Measurements from ENCODE around the gene IRAK2.
"Not testable (repeated sequence)": the region's sequence is repeated elsewhere in the genome, so short reads cannot be mapped to it uniquely, and the experiment has no call there.

The IRAK2 gene

DNA sequence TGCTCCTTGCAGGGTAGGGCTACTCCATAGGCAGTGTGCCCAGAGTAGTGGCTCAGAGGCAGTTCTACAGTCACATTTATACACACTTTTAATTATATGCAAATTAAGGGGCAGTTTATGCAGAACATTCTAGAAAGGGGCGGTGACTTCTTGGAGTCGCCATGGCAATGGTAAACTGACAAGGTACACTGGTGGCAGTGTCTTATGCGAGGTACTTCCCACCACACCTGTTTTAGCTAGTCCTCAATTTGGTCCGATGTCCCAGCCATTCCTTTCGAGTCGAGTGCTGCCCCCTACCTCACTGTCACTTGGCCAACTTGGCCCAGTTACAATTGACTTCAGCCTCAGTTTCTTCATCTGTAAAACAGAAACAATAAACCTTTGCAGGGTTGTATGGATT lies 3.8 kb upstream of the IRAK2 start:
- no peak for DNase-seq (ENCODE audit: low read depth)

DNA sequence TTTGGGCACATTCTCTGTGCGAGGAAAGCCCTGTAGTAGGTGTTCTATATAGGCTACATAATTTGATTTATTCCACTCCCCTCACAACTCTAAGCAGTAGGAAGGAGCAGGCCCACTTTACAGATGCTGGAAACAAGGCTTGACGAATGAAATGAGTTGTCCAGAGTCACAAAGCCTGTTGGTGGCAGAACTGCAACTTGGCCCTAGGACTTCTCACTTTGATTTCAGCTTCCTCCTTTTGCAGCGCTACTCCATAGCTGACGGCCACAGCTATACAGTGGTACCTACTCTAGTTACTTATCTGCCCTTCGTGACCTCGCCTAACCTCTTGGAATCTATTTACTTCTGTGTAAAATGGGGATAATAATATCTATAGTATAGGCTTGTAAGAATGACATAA lies 2.5 kb upstream of the IRAK2 start:
- DNase-seq (ENCODE audit: low read depth), result no peak

DNA sequence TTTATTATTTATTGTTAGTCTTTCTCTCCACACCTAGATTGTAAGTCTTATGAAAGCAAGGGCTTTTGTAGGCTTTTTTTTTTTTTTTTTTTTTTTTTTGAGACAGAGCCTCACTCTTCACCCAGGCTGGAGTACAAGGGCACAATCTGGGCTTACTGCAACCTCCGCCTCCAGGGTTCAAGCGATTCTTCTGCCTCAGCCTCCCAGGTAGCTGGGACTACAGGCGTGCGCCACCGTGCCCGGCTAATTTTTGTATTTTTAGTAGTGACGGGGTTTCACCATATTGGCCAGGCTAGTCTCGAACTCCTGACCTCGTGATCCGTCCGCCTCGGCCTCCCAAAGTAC lies 546 bp upstream of the IRAK2 start:
- DNase-seq (ENCODE audit: low read depth), result not testable (repeated sequence)

DNA sequence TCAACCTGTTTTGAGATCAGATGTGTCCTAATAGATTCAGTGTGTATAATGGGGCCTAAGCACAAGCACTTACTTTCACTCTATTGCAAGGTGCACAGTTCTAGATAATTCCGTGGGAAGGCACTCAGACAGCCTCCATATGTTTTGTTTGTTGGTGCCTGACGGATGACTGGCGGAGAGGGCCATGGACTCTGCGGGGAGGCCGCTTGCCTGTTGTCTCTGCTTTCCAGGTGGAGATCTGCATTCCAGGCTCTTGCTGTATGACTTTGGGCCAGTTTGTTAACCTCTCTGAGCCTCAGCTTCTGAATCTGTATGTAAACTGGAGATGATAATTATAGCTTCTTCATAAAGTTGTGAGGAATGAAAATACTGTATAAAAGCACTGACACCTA lies 1.5 kb downstream of the IRAK2 start:
- no peak for DNase-seq (ENCODE audit: low read depth)

DNA sequence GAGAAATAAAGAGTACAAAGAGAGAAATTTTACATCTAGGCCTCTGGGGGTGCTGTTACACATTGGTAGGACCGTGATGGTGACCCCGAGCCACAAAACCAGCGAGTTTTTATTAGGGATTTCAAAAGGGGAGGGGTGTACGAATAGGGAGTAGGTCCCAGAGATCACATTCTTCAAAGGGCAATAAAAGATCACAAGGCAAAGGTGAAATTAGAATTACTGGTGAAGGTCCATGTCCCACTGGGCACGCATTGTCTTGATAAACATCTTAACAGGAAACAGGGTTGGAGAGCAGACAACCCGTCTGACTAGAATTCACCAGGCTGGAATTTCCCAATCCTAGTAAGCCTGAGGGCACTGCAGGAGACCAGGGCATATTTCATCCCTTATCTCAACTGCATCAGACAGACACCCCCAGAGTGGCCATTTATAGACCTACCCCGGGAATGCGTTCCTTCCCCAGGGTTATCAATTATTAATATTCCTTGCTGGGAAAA lies 4.3 kb downstream of the IRAK2 start:
- DNase-seq (ENCODE audit: low read depth), result no peak

DNA sequence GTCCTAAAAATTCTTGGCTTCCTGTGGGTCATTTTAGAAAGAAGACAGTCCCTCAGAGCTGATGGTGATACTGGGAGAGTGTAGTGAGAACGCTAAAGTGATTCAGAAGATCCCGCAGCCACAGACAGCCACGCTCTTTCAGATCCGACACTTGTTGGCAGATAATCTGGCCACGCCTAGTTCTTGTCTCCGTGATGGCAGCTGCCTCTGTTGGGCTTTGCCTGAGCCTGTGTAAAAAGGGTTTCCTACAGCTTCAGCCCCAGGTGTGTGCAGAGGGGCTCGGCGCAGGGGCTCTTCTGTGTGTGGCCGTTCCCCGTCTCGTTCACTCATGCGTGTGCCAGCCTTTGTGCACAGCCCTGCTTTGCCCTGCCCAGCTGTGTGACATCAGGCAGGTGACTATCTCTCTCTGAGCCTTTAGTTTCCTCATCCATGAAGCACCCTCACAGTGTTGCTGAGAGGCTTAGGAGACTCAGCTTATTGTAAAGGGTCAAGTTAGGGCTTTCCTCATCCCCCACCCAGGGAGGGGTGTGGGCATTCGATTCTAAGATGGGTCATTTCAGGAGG lies 6.3 kb downstream of the IRAK2 start:
- DNase-seq (ENCODE audit: low read depth), result no peak

DNA sequence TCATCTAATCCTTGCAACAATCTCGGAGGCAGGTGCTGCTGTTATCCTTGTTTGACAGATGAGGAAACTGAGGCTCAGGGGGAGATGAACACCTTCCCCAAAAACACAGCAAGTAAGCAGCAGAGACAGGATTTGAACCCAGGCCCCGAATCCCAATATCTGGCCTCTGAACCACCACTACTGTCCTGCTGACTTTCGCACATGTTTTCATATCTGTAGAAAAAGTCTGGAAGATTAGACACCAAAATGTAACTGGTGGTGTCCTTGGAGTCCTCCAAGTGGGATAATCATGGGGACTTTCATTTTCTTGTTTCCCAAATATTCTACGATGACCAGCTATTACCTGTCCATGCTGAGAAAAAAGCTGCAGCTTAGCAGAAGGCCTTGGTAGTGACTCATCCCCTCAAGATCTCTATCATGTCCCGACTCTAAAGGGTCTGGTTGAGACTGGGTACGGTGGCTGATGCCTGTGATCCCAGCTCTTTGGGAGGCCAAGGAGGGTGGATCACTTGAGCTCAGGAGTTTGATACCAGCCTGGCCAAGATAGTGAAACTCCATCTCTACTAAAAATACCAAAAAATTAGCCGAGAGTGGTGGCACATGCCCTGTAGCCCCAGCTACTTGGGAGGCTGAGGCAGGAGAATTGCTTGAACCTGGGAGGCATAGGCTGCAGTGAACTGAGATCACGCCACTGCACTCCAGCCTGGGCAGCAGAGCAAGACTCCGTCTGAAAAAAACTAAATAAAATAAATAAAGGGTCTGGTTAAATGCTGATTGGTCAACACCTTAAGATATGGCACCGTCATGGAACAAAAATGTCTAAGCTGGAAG lies 8.6 kb downstream of the IRAK2 start:
- no peak for DNase-seq (ENCODE audit: low read depth)

DNA sequence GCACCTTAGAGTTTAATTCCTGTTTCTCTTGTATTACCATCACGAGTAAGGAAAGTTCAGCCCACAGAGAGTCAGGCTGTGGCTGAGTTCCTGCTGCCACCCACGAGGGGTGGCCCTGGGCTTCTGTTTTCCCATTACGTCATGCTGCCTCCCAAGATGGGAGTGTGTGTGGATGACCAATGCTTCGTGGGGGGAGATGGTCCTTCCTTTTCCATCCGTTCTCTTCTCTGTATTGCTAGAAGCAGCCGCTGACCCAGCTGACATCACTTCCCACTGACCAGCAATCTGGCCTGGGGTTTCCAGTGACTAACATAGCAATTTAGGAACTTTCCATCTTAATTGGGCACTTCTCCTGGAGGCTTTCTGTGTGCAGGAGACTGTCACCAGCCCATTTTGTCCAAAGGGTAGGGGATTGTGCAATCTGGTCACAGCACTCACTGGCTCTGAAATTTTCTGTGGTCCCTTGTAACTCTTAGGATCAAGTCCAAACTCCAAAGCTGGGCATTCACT lies 9.3 kb downstream of the IRAK2 start:
- DNase-seq (ENCODE audit: low read depth), result no peak

DNA sequence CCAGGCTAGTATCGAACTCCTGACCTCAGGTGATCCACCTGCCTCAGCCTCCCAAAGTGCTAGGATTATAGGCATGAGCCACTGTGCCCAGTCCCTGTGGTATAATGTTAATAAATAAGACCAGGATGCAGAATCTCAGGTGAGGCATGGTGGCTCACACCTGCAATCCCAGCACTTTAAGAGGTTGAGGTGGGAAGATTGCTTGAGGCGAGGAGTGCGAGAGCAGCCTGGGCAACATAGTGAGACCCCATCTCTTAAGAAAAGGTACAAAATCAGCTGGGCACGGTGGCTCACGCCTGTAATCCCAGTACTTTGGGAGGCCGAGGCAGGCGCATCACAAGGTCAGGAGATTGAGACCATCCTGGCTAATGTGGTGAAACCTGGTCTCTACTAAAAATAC lies 10.6 kb downstream of the IRAK2 start:
- not testable (repeated sequence) for DNase-seq (ENCODE audit: low read depth)

DNA sequence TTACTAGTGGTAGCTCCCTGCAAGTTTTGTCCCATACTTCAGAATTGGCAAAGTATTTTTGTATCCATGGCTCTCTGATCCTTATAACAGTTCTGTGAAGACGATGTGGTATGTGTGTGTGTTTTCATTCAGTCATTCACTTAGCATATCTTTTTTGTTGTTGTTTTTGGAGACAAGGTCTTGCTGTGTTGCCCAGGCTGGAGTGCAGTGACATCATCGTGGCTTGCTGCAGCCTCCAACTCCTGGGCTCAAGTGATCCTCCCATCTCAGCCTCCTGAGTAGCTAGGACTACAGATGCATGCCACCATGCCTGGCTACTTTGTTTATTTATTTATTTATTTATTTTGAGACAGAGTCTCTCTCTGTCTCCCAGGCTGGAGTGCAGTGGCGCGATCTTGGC lies 11.4 kb downstream of the IRAK2 start:
- DNase-seq (ENCODE audit: low read depth), result not testable (repeated sequence)

DNA sequence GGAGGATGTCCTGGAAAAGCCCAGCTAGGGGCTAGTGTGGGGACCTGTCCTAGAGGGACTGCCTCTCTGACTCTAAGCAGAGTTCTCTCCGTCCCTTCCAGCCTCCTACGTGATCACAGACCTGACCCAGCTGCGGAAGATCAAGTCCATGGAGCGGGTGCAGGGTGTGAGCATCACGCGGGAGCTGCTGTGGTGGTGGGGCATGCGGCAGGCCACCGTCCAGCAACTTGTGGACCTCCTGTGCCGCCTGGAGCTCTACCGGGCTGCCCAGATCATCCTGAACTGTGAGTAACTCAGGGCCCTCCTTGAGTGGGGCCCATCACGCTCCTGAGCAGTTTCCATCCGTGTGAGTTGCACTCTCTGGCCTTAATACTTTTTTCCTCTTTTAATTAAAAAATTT lies 13.0 kb downstream of the IRAK2 start:
- no peak for DNase-seq (ENCODE audit: low read depth)

DNA sequence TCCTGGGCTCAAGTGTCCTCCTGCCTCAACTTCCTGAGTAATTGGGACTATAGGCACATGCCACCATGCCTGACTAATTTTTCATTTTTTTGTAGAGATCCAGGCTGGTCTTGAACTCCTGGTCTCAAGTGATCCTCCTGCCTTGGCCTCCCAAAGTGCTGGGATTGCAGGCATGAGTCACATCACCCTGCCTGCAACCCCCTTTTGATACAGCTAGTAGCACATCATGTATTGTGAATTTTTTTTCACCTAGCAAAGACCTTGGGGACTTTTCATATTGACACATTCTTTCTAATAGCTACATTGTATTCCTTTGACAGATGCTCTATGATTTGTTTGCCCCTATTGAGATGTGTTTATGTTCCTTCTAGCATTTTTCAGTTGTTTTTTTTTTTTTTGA lies 14.2 kb downstream of the IRAK2 start:
- no peak for DNase-seq (ENCODE audit: low read depth)

DNA sequence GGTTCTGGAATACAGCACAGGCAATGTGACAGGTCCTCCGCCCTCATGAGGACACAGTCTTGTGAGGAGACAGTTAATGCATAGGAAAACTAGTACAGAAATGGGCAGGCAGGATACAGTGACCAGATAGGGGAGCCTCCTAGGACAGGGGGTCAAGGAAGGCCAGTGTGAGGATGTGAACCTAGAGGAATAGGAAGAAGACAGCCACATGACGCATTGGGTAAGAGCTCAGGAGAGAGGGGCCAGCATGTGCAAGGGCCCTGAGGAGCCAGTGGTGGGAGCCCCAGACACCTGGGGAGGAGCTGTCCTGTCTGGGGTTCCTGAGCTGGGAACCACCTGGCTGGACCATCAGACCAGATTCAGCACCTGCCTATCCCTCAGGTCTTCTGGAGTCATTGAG lies 15.6 kb downstream of the IRAK2 start:
- no peak for DNase-seq (ENCODE audit: low read depth)

DNA sequence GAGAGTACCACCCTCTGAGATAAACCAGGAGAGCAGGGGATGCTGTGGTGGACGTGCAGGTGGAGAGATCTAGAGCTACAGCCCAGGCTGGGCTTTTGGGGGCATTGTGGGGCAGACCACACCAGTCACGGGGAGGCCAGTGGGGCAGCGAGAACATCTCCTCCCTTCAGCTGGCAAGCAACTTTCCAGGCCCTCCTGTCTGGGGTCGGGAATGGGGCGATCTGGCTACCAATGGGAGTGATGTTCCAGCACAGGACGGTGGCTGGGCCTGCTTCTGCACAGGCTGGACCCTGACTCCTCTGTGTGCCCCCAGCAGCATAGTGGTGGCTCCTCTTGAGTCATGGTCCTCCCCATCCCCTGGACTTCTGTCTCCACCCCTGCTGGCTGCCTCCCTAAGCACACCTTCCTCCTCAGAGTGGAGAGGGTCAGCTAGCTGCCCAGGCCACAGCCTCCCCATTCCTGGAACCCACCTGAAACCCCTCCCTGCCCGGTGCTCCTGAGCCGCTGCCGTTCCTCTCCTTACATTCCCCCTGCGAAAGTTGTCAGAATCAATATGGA lies 16.1 kb downstream of the IRAK2 start:
- no peak for DNase-seq (ENCODE audit: low read depth)

DNA sequence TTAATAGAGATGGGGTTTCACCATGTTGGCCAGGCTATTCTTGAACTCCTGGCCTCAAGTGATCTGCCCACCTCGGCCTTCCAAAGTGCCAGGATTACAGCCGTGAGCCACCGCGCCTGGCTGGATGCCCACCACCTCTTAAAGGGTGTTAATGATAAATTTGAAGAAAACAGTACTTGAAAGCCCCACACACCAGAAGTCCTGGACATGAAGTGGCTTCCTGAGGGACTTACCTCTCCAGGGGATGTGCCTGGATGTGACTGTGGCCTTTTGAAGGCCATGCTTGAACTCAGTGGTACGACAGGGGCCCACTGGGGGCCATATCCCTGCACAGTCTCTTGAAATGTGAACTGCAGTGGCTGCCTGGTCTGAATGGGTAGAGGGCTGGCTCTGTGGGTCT lies 18.2 kb downstream of the IRAK2 start:
- DNase-seq (ENCODE audit: low read depth), result no peak

DNA sequence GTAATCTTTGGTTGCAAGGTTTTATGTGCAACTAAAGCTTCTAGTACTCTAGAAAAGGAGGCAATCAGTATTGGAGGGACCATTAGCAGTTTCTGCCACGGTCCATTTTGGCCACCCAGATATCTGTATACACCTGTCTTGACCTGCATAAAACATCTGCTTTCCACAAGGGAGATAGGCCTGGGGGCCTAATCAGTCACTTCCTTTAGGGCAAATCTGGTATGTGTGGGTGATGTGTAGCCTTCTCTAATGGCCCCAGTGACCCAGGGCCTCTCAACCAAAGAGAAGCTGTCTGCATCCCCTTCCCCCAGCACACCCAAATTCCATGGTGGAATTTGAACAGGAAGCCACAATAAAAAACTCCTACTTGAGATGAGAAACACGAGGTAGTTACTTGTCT lies 19.5 kb downstream of the IRAK2 start:
- DNase-seq (ENCODE audit: low read depth), result no peak

DNA sequence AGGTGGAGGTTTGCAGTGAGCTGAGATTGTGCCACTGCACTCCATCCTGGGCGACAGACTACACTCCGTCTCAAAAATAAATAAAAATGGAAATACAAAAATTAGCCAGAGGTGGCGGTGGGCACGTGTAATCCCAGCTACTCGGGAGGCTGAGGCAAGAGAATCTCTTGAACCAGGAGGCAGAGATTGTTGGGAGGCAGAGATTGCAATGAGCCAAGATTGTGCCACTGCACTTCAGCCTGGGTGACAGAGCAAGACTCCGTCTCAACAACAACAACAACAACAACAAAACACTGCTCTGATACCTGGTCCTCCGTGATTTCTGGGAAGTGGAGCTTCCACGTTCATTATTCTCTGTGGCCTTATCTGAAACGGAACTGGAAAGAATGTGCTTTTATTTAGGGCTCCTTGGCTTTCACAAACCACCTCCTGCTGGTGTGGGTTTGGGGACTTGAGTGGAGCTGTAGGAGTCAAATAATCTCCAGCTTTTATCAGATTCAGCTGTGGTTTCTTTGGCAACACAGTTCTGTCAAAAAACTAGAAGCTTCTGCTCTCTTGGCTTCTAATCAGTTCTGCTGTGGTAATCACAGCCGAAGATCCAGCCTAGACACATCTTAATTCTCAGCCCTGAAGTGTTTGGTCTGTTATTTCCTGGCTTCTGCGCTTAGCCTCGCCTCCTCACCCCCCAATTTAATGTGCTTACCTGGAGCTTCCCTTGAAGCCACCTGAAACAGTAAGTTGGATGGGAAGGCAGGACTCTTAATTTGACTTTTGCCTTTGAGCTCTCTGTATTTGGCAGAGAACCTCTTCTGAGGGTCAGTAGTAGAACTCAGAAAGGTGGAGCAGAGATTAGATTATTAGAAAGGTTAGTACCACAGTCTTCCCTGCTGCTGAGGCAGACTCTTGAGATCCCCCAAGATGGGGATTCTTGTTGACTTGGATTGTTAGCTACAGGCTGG lies 21.4 kb downstream of the IRAK2 start:
- no peak for DNase-seq (ENCODE audit: low read depth)

DNA sequence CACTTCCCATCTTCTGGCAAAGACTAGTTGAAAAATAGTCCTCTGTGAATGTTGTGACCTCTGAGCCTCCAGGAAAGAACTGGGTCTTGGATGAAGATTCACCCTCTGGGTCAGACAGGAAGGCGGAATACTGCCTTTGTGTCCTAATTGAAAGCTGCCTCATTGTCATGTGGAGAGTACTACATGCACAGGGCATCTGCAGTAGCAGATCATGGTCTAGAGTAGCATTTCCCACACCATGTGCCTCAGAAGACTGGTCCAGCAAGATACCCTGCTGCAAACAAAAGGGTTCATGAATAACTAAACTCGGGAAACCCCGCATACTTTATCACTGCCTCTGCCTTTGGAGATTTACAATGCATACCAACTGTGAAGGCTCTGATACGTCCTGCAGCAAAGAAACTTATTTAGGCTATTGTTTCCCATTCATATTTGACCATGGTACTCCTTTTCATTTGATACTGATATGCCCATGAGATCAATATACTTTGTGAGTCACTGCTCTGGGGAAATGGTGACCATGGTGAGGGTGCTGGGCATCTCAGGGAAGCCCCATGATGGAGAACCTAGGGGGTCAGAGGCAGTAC lies 22.7 kb downstream of the IRAK2 start:
- no peak for DNase-seq (ENCODE audit: low read depth)

DNA sequence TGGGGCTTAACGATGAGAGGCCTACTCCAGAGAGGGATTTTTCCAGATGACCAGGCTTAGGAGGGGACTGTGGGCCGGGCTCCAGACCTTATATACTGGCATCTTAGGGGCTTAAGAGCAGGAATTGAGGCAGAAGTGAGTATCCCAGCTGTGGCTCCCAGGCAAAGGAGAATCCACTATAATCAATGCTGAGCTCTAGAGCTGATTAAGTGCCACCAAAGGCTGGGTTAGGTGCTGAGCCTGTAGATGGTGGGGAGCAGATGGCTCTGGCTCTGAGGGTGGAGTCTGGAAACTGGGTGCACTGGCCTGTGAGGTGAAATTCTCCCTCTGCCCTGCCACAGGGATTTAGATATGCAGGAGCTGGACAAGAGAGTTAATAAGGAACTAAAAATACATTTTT lies 23.2 kb downstream of the IRAK2 start:
- DNase-seq (ENCODE audit: low read depth), result no peak

DNA sequence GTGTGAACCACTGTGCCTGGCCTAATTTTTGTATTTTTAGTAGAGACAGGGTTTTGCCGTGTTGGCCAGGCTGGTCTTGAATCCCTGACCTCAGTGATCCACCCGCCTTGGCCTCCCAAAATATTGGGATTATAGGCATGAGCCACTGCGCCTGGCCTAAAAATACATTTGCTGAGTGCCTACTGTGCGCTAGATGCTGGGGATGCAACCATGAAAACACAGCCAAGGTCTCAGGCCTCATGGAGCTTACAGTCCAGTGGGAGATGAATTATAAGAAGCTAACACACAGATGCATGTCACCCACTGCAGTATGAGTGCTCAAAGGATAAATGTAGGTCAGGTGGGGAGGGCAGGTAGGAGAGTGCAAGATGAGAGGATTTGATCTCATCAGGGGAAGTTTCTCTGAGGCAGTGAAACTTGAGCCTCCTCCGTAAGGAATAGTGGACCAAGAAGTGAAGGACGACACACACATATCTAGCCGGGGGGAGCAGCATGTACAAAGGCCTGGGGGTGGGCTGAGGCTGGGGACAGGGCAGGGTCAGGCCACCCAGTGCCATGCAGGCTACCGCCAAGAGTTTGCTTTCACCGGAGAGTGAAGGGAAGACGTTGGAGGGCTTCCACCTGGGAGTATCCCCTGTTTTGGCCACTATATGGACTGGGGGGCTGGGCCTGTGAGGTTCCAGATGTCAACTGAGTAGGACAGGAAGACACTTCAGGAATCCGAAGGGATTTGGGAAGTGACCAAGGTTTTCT lies 24.3 kb downstream of the IRAK2 start:
- no peak for DNase-seq (ENCODE audit: low read depth)
